Gastrocnemius medialis (tissue), 4 donors: ENCODE data around the gene TMEM209.

Experiments
- POLR2A ChIP-seq, 2 donors: fragments of 450-650 bp; IDR thresholded peaks; one replicate each; pipeline ENCODE4 v1.6.1; 2017; ENCODE audit warnings: antibody characterized with exemption in 2 of 2, mild to moderate bottlenecking in 2 of 2, moderate library complexity in 2 of 2
- TF ChIP-seq, protein P1 (sequence below), 5 experiments: fragments of 450-650 bp in 3 of 5; fragments of 200-600 bp in 2 of 5; sonication (generic) in 2 of 5; IDR thresholded peaks in 4 of 5; conservative IDR thresholded peaks in 1 of 5; 1 replicate in 4 of 5; 2 replicates in 1 of 5; pipeline ENCODE4 v1.5.1; 2016 to 2019; ENCODE audit warnings: antibody characterized with exemption in 5 of 5, mild to moderate bottlenecking in 3 of 5, moderate library complexity in 3 of 5

DNA sequence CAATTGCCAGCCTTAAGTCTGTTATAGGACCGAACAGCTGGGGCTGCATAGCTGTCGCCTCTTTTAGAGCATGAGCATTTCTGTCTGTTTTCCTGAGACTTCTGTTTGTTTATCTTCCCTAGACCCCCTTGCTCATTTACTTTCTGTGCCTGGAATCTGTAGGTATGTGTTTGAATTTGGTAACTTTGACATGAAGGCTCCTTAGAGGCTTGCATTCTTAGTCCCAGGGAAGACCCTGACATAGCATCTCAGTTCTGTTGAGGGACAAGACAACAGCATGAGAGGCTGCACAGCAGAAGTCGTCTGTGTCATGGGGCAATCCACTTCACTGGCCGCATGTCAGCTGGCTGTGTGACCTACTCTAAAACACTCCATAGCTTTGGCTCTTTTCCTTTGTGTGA, 76.2 kb downstream of the TMEM209 start:
- TF ChIP-seq, protein P1, sequence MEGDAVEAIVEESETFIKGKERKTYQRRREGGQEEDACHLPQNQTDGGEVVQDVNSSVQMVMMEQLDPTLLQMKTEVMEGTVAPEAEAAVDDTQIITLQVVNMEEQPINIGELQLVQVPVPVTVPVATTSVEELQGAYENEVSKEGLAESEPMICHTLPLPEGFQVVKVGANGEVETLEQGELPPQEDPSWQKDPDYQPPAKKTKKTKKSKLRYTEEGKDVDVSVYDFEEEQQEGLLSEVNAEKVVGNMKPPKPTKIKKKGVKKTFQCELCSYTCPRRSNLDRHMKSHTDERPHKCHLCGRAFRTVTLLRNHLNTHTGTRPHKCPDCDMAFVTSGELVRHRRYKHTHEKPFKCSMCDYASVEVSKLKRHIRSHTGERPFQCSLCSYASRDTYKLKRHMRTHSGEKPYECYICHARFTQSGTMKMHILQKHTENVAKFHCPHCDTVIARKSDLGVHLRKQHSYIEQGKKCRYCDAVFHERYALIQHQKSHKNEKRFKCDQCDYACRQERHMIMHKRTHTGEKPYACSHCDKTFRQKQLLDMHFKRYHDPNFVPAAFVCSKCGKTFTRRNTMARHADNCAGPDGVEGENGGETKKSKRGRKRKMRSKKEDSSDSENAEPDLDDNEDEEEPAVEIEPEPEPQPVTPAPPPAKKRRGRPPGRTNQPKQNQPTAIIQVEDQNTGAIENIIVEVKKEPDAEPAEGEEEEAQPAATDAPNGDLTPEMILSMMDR (IDR thresholded peaks at IDR 0.05 in 4 of 5, conservative IDR thresholded peaks at IDR 0.05 in 1 of 5): no peak
- TF ChIP-seq POLR2A (IDR thresholded peaks at IDR 0.05): no peak
